ENCODE measurements around the gene CSTF1. TPM values are rescaled to one million over a fixed set of nuclear protein-coding genes. Genes with fewer than 3 reads are reported as not detected.

The CSTF1 gene
- total RNA-seq, 2 donors from 2014 or later = 35.1 to 40.2 TPM

DNA sequence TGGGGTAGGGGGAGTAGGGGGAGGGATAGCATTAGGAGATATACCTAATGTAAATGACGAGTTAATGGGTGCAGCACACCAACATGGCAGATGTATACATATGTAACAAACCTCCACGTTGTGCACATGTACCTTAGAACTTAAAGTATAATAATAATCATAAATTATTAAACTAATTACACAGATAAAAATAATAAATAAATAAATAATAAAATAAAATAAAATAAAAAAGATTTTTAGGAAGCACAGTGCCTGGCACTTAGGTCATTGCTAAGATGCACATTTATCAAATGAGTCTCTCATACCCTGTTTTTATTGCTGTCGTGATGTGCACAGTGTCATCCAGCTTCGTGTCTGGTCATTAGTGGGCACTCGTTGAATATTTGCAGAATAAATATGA is 57.0 kb downstream of the CSTF1 start:
- no peaks in the 10 kb centered on the region for H3K9me3 ChIP-seq
- H3K27me3 ChIP-seq (replicated peaks; ENCODE audit: insufficient read depth) = peaks cover 4% of the 10 kb centered on the region
- H3K4me1 ChIP-seq (replicated peaks) = no peaks in the 10 kb centered on the region
- no peak for DNase-seq (ENCODE audit: low spot score)
- no peaks in the 10 kb centered on the region for H3K36me3 ChIP-seq
- H3K4me3 ChIP-seq = no peak overlapping the region
- no peak overlapping the region for H3K27ac ChIP-seq
- WGBS = 84% methylated on average over 5 of the region's 5 CpGs
- intact Hi-C loops (cut with DNase I) = no loop called here
- TF ChIP-seq POLR2AphosphoS5 (IDR thresholded peaks at IDR 0.05) (no peak), POLR2A (IDR thresholded peaks at IDR 0.05) (no peak)
- TF ChIP-seq, protein P1, sequence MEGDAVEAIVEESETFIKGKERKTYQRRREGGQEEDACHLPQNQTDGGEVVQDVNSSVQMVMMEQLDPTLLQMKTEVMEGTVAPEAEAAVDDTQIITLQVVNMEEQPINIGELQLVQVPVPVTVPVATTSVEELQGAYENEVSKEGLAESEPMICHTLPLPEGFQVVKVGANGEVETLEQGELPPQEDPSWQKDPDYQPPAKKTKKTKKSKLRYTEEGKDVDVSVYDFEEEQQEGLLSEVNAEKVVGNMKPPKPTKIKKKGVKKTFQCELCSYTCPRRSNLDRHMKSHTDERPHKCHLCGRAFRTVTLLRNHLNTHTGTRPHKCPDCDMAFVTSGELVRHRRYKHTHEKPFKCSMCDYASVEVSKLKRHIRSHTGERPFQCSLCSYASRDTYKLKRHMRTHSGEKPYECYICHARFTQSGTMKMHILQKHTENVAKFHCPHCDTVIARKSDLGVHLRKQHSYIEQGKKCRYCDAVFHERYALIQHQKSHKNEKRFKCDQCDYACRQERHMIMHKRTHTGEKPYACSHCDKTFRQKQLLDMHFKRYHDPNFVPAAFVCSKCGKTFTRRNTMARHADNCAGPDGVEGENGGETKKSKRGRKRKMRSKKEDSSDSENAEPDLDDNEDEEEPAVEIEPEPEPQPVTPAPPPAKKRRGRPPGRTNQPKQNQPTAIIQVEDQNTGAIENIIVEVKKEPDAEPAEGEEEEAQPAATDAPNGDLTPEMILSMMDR (IDR thresholded peaks at IDR 0.05) = no peak

DNA sequence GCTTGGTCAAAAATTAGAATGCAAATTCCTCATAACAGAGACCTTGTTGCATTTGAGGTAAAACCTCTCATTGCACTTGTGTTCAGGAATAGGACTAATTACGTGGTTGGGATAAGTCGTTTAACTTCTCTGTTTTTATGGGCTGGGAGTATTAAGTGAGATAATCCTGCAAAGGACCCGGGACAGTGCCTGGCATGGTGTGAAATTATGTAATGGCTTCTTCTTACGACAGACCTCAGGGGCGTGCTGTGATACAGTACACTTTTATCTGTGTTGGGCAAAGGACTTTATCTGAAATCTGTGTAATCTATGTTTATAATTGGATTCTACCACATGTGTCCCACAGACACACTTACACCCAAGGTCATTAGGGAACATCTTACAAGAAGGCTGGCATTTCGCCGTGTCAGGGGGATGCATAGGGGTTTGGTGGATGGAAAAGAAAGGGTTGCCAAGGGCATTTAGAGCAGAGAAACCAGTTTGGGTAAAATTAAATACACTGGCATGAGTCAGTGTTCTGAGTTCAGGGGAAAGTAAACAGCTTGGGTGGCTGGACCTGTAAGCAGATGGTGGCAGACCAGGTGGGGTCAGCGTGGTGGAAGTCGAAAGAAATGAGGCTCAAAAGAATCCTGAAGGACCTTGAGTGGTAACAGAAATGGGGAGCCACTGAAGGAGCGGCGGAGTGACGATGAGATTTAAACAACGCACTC is 58.8 kb downstream of the CSTF1 start:
- Histone ChIP-seq H3K4me1 (replicated peaks) (no peaks in the 10 kb centered on the region), H3K4me3 (no peak overlapping the region), H3K27ac (no peak overlapping the region), H3K27me3 (replicated peaks; ENCODE audit: insufficient read depth) (no peaks in the 10 kb centered on the region), H3K9me3 (no peaks in the 10 kb centered on the region), H3K36me3 (no peaks in the 10 kb centered on the region)
- intact Hi-C loops (cut with DNase I) = no loop called here
- TF ChIP-seq, protein P1 (IDR thresholded peaks at IDR 0.05) = no peak
- TF ChIP-seq POLR2AphosphoS5 (IDR thresholded peaks at IDR 0.05) (no peak), POLR2A (IDR thresholded peaks at IDR 0.05) (no peak)
- 69% methylated on average over 13 of the region's 13 CpGs for WGBS
- no peak for DNase-seq (ENCODE audit: low spot score)

DNA sequence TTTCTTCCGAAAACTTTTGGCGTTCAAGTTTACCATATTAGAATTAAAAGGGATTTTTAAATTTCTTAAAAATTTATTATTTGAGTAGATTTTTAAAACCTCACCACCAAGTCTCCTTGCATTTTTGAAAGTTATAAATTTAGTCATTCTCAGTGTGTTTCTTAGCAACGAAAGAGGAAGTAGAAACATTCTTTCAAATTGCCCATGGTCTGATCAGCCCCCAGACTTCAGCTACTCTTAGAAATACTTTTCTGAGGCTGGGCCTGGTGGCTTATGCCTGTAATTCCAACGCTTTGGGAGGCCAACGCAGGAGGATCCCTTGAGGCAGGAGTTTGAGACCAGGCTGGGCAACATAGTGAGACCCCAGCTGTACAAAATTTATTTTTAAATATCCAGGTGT is 60.9 kb downstream of the CSTF1 start:
- TF ChIP-seq, protein P1 (IDR thresholded peaks at IDR 0.05) = no peak
- TF ChIP-seq POLR2A (IDR thresholded peaks at IDR 0.05) = no peak
- TF ChIP-seq POLR2AphosphoS5 (IDR thresholded peaks at IDR 0.05) = no peak
- Histone ChIP-seq H3K27me3 (replicated peaks; ENCODE audit: insufficient read depth) (no peaks in the 10 kb centered on the region), H3K27ac (no peak overlapping the region), H3K4me1 (replicated peaks) (no peaks in the 10 kb centered on the region), H3K36me3 (no peaks in the 10 kb centered on the region), H3K9me3 (no peaks in the 10 kb centered on the region), H3K4me3 (no peak overlapping the region)
- WGBS = 82% methylated on average over 5 of the region's 5 CpGs
- no peak for DNase-seq (ENCODE audit: low spot score)
- intact Hi-C loops (cut with DNase I) = no loop called here

DNA sequence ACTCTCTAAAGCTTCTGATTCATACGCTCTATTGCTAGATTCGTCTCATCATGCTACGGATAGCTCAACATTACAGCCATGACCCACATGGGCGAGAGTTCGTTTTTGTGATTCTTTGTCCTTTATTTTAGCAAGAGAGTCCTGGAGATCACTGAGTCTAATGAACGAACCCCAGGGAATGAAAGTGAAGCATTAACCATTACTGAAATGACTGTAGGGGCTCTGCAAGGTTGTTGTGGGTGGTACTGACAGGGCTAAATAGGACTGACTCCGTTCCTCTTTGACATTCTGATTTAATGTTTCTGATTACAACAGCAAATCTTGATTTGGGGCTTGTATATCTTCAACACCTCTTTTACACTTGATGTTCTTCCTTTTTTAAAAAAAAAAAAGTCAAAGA is 62.3 kb downstream of the CSTF1 start:
- Histone ChIP-seq H3K27me3 (replicated peaks; ENCODE audit: insufficient read depth) (no peaks in the 10 kb centered on the region), H3K36me3 (no peaks in the 10 kb centered on the region), H3K9me3 (no peaks in the 10 kb centered on the region), H3K4me1 (replicated peaks) (no peaks in the 10 kb centered on the region), H3K27ac (no peak overlapping the region), H3K4me3 (no peak overlapping the region)
- TF ChIP-seq POLR2A (IDR thresholded peaks at IDR 0.05) = no peak
- no peak for TF ChIP-seq POLR2AphosphoS5 (IDR thresholded peaks at IDR 0.05)
- TF ChIP-seq, protein P1 (IDR thresholded peaks at IDR 0.05) = no peak
- intact Hi-C loops (cut with DNase I) = no loop called here
- 81% methylated on average over 7 of the region's 7 CpGs for WGBS
- DNase-seq (ENCODE audit: low spot score) = no peak

Other genes starting within 250 kb of the CSTF1 start
- not detected for gene MC3R, start 143.9 kb upstream of the CSTF1 start, total RNA-seq
- 100 to 1,000 TPM in 1 of 2 donors, 10 to 100 TPM in 1; 66.5 to 159 TPM for gene FAM210B, start 33.7 kb upstream of the CSTF1 start, total RNA-seq
- gene AURKA, start 430 bp upstream of the CSTF1 start, total RNA-seq = 1 to 10 TPM; 2.6 to 9.9 TPM
- 1 to 10 TPM in 1 of 2 donors, under 1 TPM in 1; 0.59 to 1.2 TPM for gene CASS4, start 19.6 kb downstream of the CSTF1 start, total RNA-seq
- 10 to 100 TPM; 71.3 to 81.7 TPM for gene RTF2, start 76.0 kb downstream of the CSTF1 start, total RNA-seq
- 1 to 10 TPM in 1 of 2 donors, not detected in 1; 1.6 TPM for gene FAM209A, start 132.1 kb downstream of the CSTF1 start, total RNA-seq
- 1 to 10 TPM in 1 of 2 donors, not detected in 1; 7.6 TPM for gene FAM209B, start 140.6 kb downstream of the CSTF1 start, total RNA-seq
- 10 to 100 TPM in 1 of 2 donors, 1 to 10 TPM in 1; 9.4 to 22.4 TPM for gene TFAP2C, start 236.7 kb downstream of the CSTF1 start, total RNA-seq

All from prostate gland (tissue), 2 donors.